NT2/D1 (cell line): Measurements from ENCODE around the gene NPAS2.

ENCODE experiments used
- SUZ12 ChIP-seq: IDR thresholded peaks from 2 replicates; pipeline ENCODE4 v1.6.1; 2011; ENCODE audit not compliant: insufficient read length, insufficient read depth; ENCODE audit errors: extremely low read depth
- YY1 ChIP-seq: IDR thresholded peaks from 2 replicates; pipeline ENCODE4 v1.6.1; 2011; ENCODE audit not compliant: insufficient read length, insufficient read depth

DNA sequence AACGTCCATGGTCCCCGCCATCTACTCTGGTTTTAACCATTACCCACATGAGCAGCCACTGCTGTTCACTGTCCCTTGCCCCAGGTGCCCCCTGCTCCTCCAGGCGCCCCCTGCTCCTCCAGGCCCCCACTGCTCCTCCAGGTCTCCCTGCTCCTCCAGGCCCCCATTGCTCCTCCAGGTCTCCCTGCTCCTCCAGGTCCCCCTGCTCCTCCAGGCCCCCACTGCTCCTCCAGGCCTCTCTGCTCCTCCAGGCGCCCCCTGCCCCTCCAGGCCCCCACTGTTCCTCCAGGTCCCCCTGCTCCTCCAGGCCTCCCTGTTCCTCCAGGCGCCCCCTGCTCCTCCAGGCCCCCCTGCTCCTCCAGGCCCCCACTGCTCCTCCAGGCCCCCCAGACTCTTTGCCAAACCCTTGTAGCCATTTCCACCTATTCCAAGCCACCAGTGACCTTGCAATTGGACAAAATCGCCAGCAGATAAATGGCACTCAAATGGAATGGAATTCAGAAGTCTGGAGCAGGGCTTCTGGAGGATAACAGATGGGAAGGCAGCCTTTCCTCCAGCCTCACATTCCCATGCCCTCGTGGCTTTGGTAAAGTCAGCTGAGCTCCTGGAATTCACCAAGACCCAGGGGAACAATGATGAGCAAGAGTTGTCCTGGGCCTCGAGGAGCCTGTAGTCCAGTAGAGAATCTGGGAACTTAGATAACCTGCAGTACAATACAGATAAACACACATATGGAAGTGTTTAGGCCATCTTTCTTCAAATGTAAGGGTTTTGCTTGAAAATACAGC, 168.9 kb downstream of the NPAS2 start:
- TF ChIP-seq YY1 (no peak), SUZ12 (no peak)
